Endothelial cell (in vitro differentiated cells): ENCODE measurements around the gene FBXL12. TPM values are rescaled to one million over a fixed set of nuclear protein-coding genes. Genes with fewer than 3 reads are reported as not detected.

ENCODE experiments used
- DNase-seq: peaks from one replicate; pipeline ENCODE4 v3.0.0; 2021; ENCODE audit warnings: low spot score
- H3K27ac Mint-ChIP-seq: one replicate; pipeline ENCODE4 v1.8.0; 2021; ENCODE audit warnings: mixed read lengths, inconsistent platforms; ENCODE audit not compliant: unreplicated experiment
- H3K27me3 Mint-ChIP-seq: one replicate; pipeline ENCODE4 v1.8.0; 2021; ENCODE audit warnings: mild to moderate bottlenecking, moderate library complexity, mixed read lengths, inconsistent platforms; ENCODE audit not compliant: unreplicated experiment
- H3K36me3 Mint-ChIP-seq: one replicate; pipeline ENCODE4 v1.8.0; 2021; ENCODE audit warnings: mild to moderate bottlenecking, low read depth, mixed read lengths, inconsistent platforms; ENCODE audit not compliant: unreplicated experiment
- H3K4me1 Mint-ChIP-seq: one replicate; pipeline ENCODE4 v1.8.0; 2021; ENCODE audit warnings: mild to moderate bottlenecking, mixed read lengths, inconsistent platforms; ENCODE audit not compliant: unreplicated experiment
- H3K4me3 Mint-ChIP-seq: one replicate; pipeline ENCODE4 v1.8.0; 2021; ENCODE audit warnings: mild to moderate bottlenecking, mixed read lengths, inconsistent platforms; ENCODE audit not compliant: unreplicated experiment
- H3K9me3 Mint-ChIP-seq: one replicate; pipeline ENCODE4 v1.8.0; 2021; ENCODE audit warnings: mixed read lengths, inconsistent platforms; ENCODE audit not compliant: unreplicated experiment
- total RNA-seq: library from RNA; stranded (reverse); fragmentation: NEBNext Ultra II Directional; extraction: Animal tissue kit (Norgen Biotek cat#: 25700); gene quantifications from one replicate; pipeline ENCODE4 v1.2.1, GENCODE V29; 2021; ENCODE audit not compliant: unreplicated experiment
- TF ChIP-seq, protein P1 (sequence below): fragments of 200-600 bp; sonication (generic); IDR thresholded peaks from one replicate; pipeline ENCODE4 v1.5.0; 2021; ENCODE audit warnings: antibody characterized with exemption; ENCODE audit not compliant: unreplicated experiment

The FBXL12 gene
- total RNA-seq, 1 donor from 2014 or later, result 45.9 TPM

DNA sequence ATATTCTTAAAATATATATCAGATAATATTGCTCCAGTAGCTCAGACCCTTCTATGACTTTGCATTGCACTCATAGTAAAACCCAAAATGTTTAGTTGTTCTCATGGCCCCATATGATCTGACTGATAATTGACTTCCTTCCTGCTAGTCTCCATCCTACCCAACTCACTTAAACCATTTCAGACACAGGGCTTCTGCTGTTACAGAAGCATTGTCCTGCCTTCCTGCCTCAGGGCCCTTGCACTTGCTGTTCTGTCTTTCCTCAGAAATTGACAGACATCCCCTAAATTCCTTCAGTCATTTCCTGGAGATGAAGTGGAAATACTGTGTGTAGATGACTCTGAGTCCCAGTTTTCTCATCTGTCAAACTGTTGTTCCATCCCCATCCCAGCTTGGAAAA is 19.7 kb downstream of the FBXL12 start:
- peaks cover 5% of the 10 kb centered on the region for H3K9me3 Mint-ChIP-seq
- no peak overlapping the region for H3K27ac Mint-ChIP-seq
- H3K27me3 Mint-ChIP-seq, result no peaks in the 10 kb centered on the region
- H3K4me1 Mint-ChIP-seq, result peaks cover 6% of the 10 kb centered on the region
- no peak for DNase-seq
- H3K4me3 Mint-ChIP-seq, result peak overlapping the region; percentile 38
- H3K36me3 Mint-ChIP-seq, result peaks cover 9% of the 10 kb centered on the region
- TF ChIP-seq, protein P1, sequence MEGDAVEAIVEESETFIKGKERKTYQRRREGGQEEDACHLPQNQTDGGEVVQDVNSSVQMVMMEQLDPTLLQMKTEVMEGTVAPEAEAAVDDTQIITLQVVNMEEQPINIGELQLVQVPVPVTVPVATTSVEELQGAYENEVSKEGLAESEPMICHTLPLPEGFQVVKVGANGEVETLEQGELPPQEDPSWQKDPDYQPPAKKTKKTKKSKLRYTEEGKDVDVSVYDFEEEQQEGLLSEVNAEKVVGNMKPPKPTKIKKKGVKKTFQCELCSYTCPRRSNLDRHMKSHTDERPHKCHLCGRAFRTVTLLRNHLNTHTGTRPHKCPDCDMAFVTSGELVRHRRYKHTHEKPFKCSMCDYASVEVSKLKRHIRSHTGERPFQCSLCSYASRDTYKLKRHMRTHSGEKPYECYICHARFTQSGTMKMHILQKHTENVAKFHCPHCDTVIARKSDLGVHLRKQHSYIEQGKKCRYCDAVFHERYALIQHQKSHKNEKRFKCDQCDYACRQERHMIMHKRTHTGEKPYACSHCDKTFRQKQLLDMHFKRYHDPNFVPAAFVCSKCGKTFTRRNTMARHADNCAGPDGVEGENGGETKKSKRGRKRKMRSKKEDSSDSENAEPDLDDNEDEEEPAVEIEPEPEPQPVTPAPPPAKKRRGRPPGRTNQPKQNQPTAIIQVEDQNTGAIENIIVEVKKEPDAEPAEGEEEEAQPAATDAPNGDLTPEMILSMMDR, result no peak

DNA sequence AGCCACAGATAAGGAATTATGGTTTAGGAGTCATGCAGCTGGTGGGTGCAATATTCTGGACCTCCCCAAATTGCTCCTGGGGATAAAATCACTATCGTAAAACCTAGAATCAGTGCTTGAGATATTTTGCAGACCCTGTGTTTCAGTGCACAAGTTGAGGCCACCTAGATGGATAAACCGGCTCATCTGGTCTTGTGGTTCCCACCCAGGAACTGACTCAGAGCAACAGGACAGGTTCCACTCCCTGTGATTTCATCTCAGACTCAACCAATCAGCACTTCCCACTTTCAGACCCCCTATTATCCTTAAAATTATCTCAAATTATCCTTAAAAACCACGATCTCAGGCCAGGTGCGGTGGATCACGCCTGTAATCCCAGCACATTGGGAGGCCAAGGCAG is 21.0 kb downstream of the FBXL12 start:
- Mint-ChIP-seq H3K4me3 (peak overlapping the region; percentile 51), H3K36me3 (peaks cover 15% of the 10 kb centered on the region), H3K27ac (no peak overlapping the region), H3K9me3 (no peaks in the 10 kb centered on the region), H3K27me3 (peaks cover 6% of the 10 kb centered on the region), H3K4me1 (peaks cover 11% of the 10 kb centered on the region)
- TF ChIP-seq, protein P1, result no peak
- no peak for DNase-seq

DNA sequence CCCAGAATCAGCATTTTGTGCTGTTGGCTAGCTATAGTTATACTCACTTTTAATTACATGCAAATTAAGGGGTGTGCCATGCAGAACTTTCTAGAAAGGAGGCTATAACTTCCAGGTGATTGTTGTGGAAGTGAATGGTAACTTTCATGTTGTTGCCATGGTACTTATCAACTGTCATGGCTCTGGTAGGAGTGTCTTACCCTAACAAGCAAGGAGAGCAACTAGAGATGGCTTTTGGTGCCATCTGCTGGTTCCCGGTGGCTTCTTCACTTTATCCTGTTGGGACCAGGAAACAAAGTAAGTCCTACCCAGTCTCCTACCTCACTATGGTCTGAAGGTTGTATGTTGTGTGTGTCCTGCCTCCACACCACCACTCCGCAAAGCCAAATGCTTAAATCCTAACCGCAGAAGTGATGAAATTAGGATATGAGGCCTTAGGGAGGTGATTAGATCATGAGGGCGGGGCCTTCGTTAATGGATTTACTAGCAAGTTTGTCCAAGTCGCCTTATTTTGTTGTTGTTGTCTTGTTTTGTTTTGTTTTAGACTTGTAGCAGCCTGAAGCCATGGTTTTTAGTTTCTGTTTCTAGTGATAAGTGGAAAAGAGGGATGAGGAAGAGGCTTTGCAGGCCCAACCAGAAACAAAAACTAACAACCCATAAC is 22.6 kb downstream of the FBXL12 start:
- Mint-ChIP-seq H3K4me3 (no peak overlapping the region), H3K9me3 (no peaks in the 10 kb centered on the region), H3K27ac (peak overlapping the region; percentile 94), H3K27me3 (peaks cover 6% of the 10 kb centered on the region), H3K4me1 (peaks cover 11% of the 10 kb centered on the region), H3K36me3 (peaks cover 9% of the 10 kb centered on the region)
- TF ChIP-seq, protein P1, result peak; percentile 61
- DNase-seq, result peak; percentile 82

DNA sequence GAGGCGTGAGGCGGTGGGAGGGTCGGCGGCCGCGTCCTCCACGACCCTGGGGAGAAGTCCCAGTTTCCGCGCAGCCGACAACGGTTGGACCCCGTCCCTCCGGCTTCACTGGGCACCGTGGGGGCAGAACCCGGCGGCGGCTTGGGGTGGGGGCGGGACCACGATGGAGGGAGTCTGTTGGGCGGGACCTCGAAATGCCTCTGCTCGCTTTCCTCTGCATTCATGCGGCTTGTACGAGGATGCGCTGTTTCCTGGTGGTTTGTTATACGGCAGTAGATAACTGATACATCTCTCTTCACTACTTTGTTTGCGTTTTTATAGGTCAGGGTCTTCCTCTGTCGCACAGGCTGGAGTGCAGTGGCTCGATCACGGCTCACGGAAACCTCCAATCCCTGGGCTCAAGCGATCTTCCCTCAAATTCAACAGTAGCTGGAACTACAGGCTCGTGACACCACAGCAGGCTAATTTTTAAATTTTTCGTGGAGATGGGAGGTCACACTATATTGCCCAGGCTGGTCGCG is 25.7 kb downstream of the FBXL12 start:
- H3K4me1 Mint-ChIP-seq, result peaks cover 21% of the 10 kb centered on the region
- TF ChIP-seq, protein P1, result no peak
- H3K36me3 Mint-ChIP-seq, result peaks cover 9% of the 10 kb centered on the region
- no peak for DNase-seq
- H3K9me3 Mint-ChIP-seq, result no peaks in the 10 kb centered on the region
- peak overlapping the region; percentile 94 for H3K4me3 Mint-ChIP-seq
- H3K27me3 Mint-ChIP-seq, result peaks cover 7% of the 10 kb centered on the region
- H3K27ac Mint-ChIP-seq, result peak overlapping the region; percentile 65

DNA sequence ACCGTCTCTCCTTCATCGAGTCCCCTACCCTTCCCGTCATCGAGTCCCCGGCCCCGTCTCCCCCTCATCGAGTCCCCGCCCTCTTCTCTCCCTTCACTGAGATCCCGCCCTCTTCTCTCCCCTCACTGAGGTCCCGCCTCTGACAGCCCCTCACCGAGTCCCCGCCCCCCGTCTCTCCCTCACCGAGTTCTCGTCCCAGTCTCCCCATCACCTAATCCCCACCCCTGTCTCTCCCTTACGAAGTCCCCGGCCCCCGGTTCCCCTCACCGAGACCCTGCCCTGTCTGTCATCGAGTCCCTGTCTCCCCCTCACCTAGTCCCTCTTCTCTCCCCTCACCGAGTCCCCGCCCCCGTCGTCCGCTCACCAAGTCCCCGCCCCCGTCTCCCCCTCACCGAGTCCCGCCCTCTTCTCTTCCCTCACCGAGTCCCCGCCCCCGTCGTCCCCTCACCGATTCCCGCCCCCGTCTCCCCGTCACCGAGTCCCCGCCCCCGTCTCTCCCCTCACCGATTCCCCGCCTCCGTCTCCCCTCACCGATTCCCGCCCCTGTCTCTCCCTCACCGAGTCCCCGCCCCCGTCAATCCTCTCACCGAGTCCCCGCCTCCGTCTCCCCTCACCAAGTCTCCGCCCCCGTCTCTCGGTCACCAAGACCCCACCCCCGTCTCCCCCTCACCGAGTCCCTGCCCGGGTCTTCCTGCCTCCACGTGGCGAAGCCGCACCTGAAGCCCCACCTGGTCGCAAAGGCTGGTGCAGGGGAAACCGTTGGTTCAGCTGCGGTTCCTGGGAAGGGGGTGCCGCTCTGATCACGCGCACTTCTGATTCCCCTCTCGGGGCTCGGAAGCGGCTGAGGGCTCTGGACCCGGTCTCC is 26.4 kb downstream of the FBXL12 start:
- DNase-seq, result peak; percentile 87
- peak overlapping the region; percentile 86 for H3K4me3 Mint-ChIP-seq
- peaks cover 21% of the 10 kb centered on the region for H3K4me1 Mint-ChIP-seq
- TF ChIP-seq, protein P1, result no peak
- H3K27me3 Mint-ChIP-seq, result peaks cover 7% of the 10 kb centered on the region
- peaks cover 12% of the 10 kb centered on the region for H3K36me3 Mint-ChIP-seq
- H3K9me3 Mint-ChIP-seq, result no peaks in the 10 kb centered on the region
- peak overlapping the region; percentile 57 for H3K27ac Mint-ChIP-seq
